Keratinocyte (primary cell): ENCODE data around the gene ASB13. TPM values are rescaled to one million over a fixed set of nuclear protein-coding genes. Genes with fewer than 3 reads are reported as not detected.

Experiments
- DNase-seq: peaks from one replicate; pipeline ENCODE4 v3.0.0-alpha.2; 2011; ENCODE audit warnings: low read depth, missing footprints, low spot score
- FAIRE-seq: peaks from 2 replicates; lab custom pipeline; 2011; peaks lifted over from hg19 to GRCh38; lab: Jason Lieb, UNC
- H2AFZ ChIP-seq: 2 replicates; pipeline ENCODE4 v1.6.0; 2012; ENCODE audit warnings: low read length, control low read depth, inconsistent platforms; ENCODE audit not compliant: control insufficient read depth
- H3K27ac ChIP-seq: 2 replicates; pipeline ENCODE4 v1.5.1; 2011; ENCODE audit warnings: low read length; ENCODE audit not compliant: control insufficient read depth, insufficient read depth
- H3K27me3 ChIP-seq: 3 replicates; pipeline ENCODE4 v1.6.0; 2011; ENCODE audit warnings: low read length; ENCODE audit not compliant: control insufficient read depth, insufficient read depth; ENCODE audit errors: extremely low read depth
- H3K36me3 ChIP-seq, 2 experiments: 2 replicates in 1 of 2; 3 replicates in 1 of 2; pipeline ENCODE4 v1.5.1; 2011; ENCODE audit warnings: low read length in 2 of 2, mild to moderate bottlenecking in 1 of 2; ENCODE audit not compliant: control insufficient read depth in 2 of 2, insufficient read depth in 2 of 2; ENCODE audit errors: extremely low read depth in 1 of 2
- H3K4me1 ChIP-seq: 3 replicates; pipeline ENCODE4 v1.5.1; 2011; ENCODE audit warnings: low read length; ENCODE audit not compliant: control insufficient read depth, insufficient read depth; ENCODE audit errors: extremely low read depth
- H3K4me2 ChIP-seq: 3 replicates; pipeline ENCODE4 v1.6.0; 2011; ENCODE audit warnings: low read depth, low read length; ENCODE audit not compliant: control insufficient read depth, insufficient read depth; ENCODE audit errors: extremely low read depth
- H3K4me3 ChIP-seq, 3 experiments: fragments of 200-600 bp in 1 of 3; sonication (generic) in 1 of 3; 2 replicates in 2 of 3; 3 replicates in 1 of 3; pipeline ENCODE4 v1.5.1; 2011 to 2016; ENCODE audit warnings: low read length in 3 of 3, mild to moderate bottlenecking in 3 of 3, control low read depth in 2 of 3, inconsistent platforms in 1 of 3, low read depth in 1 of 3, mixed read lengths in 1 of 3, mixed run types in 1 of 3, moderate library complexity in 1 of 3; ENCODE audit not compliant: control insufficient read depth in 2 of 3, insufficient read depth in 2 of 3; ENCODE audit errors: extremely low read depth in 1 of 3
- H3K79me2 ChIP-seq: 2 replicates; pipeline ENCODE4 v1.6.0; 2012; ENCODE audit warnings: low read length; ENCODE audit not compliant: control insufficient read depth, insufficient read depth
- H3K9ac ChIP-seq: 3 replicates; pipeline ENCODE4 v1.6.0; 2011; ENCODE audit warnings: low read length; ENCODE audit not compliant: control insufficient read depth, insufficient read depth; ENCODE audit errors: extremely low read depth
- H3K9me1 ChIP-seq: 3 replicates; pipeline ENCODE4 v1.6.0; 2011; ENCODE audit warnings: low read length; ENCODE audit not compliant: control insufficient read depth, insufficient read depth; ENCODE audit errors: extremely low read depth
- H3K9me3 ChIP-seq: 2 replicates; pipeline ENCODE4 v1.5.1; 2012; ENCODE audit warnings: low read depth, low read length; ENCODE audit not compliant: control insufficient read depth
- H4K20me1 ChIP-seq: 3 replicates; pipeline ENCODE4 v1.6.0; 2011; ENCODE audit warnings: low read length; ENCODE audit not compliant: control insufficient read depth, insufficient read depth; ENCODE audit errors: extremely low read depth
- CTCF ChIP-seq, 3 experiments: IDR thresholded peaks in 1 of 3; conservative IDR thresholded peaks in 1 of 3; optimal IDR thresholded peaks in 1 of 3; 2 replicates in 2 of 3; 3 replicates in 1 of 3; pipeline versions ENCODE3 to v1.5.1; 2011; ENCODE audit warnings: low read length in 3 of 3, mild to moderate bottlenecking in 3 of 3, moderate library complexity in 2 of 3, control low read depth in 1 of 3, inconsistent platforms in 1 of 3; ENCODE audit not compliant: insufficient read depth in 2 of 3; ENCODE audit errors: extremely low read depth in 1 of 3
- EZH2 ChIP-seq: IDR thresholded peaks from one replicate; pipeline ENCODE4 v1.6.1; 2012; ENCODE audit warnings: inconsistent platforms, mild to moderate bottlenecking, low read length, moderate library complexity
- dilution Hi-C: fragments of 300-500 bp; cut with MboI; formaldehyde crosslinking; loops from one replicate; pipeline ENCODE4 v1.7.0; 2020; ENCODE audit warnings: low sequenced_read_pairs; ENCODE audit not compliant: extremely low pct_ligation_motif_present
- polyA plus RNA-seq, 5 experiments: library from polyadenylated mRNA; depleted of rRNA in 3 of 5; stranded (reverse) in 3 of 5; stranded (forward) in 1 of 5; unstranded in 1 of 5; fragments of >200 nt; gene quantifications; 1 replicate in 1 of 5; 2 replicates in 3 of 5; 3 replicates in 1 of 5; pipeline versions ENCODE4 v1.2.1 to v1.2.3, GENCODE V29; 2011 to 2012; ENCODE audit warnings: missing spikeins in 2 of 5, low read depth in 1 of 5, low replicate concordance in 1 of 5

ASB13 gene
- polyA plus RNA-seq, 1 donor (not counting 4 experiments of a cell fraction or from before 2014, with no cell fraction given): 6.4 TPM

- no peak overlapping the region for H3K4me2 ChIP-seq
- H4K20me1 ChIP-seq: peaks cover 4% of the 10 kb centered on the region
- peaks cover 8% of the 10 kb centered on the region for H3K4me1 ChIP-seq
- H3K9me1 ChIP-seq: no peaks in the 10 kb centered on the region
- no peak overlapping the region for H3K9ac ChIP-seq
- H3K79me2 ChIP-seq: peaks cover 97% of the 10 kb centered on the region
- dilution Hi-C loops: no loop called here
- DNase-seq: no peak
- no peak overlapping the region for H3K27ac ChIP-seq
- no peaks in the 10 kb centered on the region for H3K9me3 ChIP-seq
- no peak for FAIRE-seq
- H3K4me3 ChIP-seq: no peak overlapping the region
- no peak overlapping the region for H2AFZ ChIP-seq
- TF ChIP-seq CTCF (optimal IDR thresholded peaks at IDR 0.05 in 1 of 3, IDR thresholded peaks at IDR 0.05 in 1 of 3, conservative IDR thresholded peaks at IDR 0.05 in 1 of 3; ENCODE audit: extremely low read depth in 1 of 3, insufficient read depth in 2 of 3, low read length in 3 of 3): no peak
- TF ChIP-seq EZH2: no peak
- H3K36me3 ChIP-seq: peaks cover 0 to 2% of the 10 kb centered on the region in 2 experiments
- no peaks in the 10 kb centered on the region for H3K27me3 ChIP-seq
Observed at GRCh38 chr10:5697342-5697741, 30.9 kb upstream of the ASB13 start.

GRCh38 chr10:5694573-5694972, 28.2 kb upstream of the ASB13 start:
- H3K36me3 ChIP-seq: peaks cover 0 to 2% of the 10 kb centered on the region in 2 experiments
- H3K9me3 ChIP-seq: no peaks in the 10 kb centered on the region
- H3K79me2 ChIP-seq: peaks cover 98% of the 10 kb centered on the region
- H3K4me2 ChIP-seq: no peak overlapping the region
- dilution Hi-C loops: no loop called here
- FAIRE-seq (no peak), DNase-seq (no peak)
- H4K20me1 ChIP-seq: peaks cover 4% of the 10 kb centered on the region
- H3K4me3 ChIP-seq: no peak overlapping the region
- no peaks in the 10 kb centered on the region for H3K27me3 ChIP-seq
- TF ChIP-seq CTCF (optimal IDR thresholded peaks at IDR 0.05 in 1 of 3, IDR thresholded peaks at IDR 0.05 in 1 of 3, conservative IDR thresholded peaks at IDR 0.05 in 1 of 3; ENCODE audit: extremely low read depth in 1 of 3, insufficient read depth in 2 of 3, low read length in 3 of 3): no peak
- H3K9ac ChIP-seq: no peak overlapping the region
- peaks cover 21% of the 10 kb centered on the region for H3K4me1 ChIP-seq
- H2AFZ ChIP-seq: no peak overlapping the region
- no peak overlapping the region for H3K27ac ChIP-seq
- no peaks in the 10 kb centered on the region for H3K9me1 ChIP-seq
